Suprapubic skin (tissue), 4 donors: ENCODE measurements around the gene BTBD6. TPM values are rescaled to one million over a fixed set of nuclear protein-coding genes. Genes with fewer than 3 reads are reported as not detected.

ENCODE experiments used
- DNase-seq, 2 donors: peaks; one replicate each; pipeline ENCODE4 v3.0.0-alpha.2; 2019; ENCODE audit warnings: low spot score in 2 of 2
- H3K27ac ChIP-seq: fragments of 200-600 bp; sonication (generic); one replicate; pipeline ENCODE4 v1.5.1; 2019
- H3K27me3 ChIP-seq: fragments of 200-600 bp; sonication (generic); one replicate; pipeline ENCODE4 v1.5.1; 2019
- H3K36me3 ChIP-seq: fragments of 200-600 bp; sonication (generic); one replicate; pipeline ENCODE4 v1.5.1; 2019
- H3K4me1 ChIP-seq: fragments of 200-600 bp; sonication (generic); one replicate; pipeline ENCODE4 v1.5.1; 2019
- H3K4me3 ChIP-seq: fragments of 200-600 bp; sonication (generic); one replicate; pipeline ENCODE4 v1.5.1; 2019; ENCODE audit warnings: mild to moderate bottlenecking
- H3K9me3 ChIP-seq: fragments of 200-600 bp; sonication (generic); one replicate; pipeline ENCODE4 v1.5.1; 2019
- CTCF ChIP-seq, 2 donors: fragments of 200-600 bp in 1 of 2; fragments of 450-650 bp in 1 of 2; sonication (generic) in 1 of 2; IDR thresholded peaks; one replicate each; pipeline ENCODE4 v1.5.1; 2016 to 2019; ENCODE audit warnings: antibody characterized with exemption in 2 of 2, mild to moderate bottlenecking in 1 of 2, moderate library complexity in 1 of 2
- EP300 ChIP-seq: sonication (generic); formaldehyde crosslinking; IDR thresholded peaks from one replicate; pipeline ENCODE4 v1.6.1; 2017; ENCODE audit warnings: antibody characterized with exemption
- POLR2A ChIP-seq, 2 donors: fragments of 450-650 bp; IDR thresholded peaks; one replicate each; pipeline ENCODE4 v1.6.1; 2017; ENCODE audit warnings: antibody characterized with exemption in 2 of 2, mild to moderate bottlenecking in 2 of 2, moderate library complexity in 2 of 2
- POLR2AphosphoS5 ChIP-seq, 3 donors: sonication (generic); formaldehyde crosslinking; IDR thresholded peaks; one replicate each; pipeline ENCODE4 v1.6.1; 2017; ENCODE audit warnings: antibody characterized with exemption in 3 of 3
- WGBS: methylation state at CpG from one replicate; pipeline ENCODE4 v1.1.5; 2018; 5-methylcytosine and 5-hydroxymethylcytosine counted together
- total RNA-seq, 4 donors: library from RNA; depleted of rRNA; stranded (reverse); fragments of >200 nt; gene quantifications; one replicate each; pipeline ENCODE4 v1.1.0, GENCODE V29; 2016

The BTBD6 gene
- total RNA-seq, 4 donors from 2014 or later = 38.9 to 63.7 (median 58.6) TPM

- peaks cover 18% of the 10 kb centered on the region for H3K4me1 ChIP-seq
- DNase-seq = no peak
- H3K36me3 ChIP-seq = peaks cover 41% of the 10 kb centered on the region
- H3K9me3 ChIP-seq = no peaks in the 10 kb centered on the region
- TF ChIP-seq POLR2AphosphoS5 (IDR thresholded peaks at IDR 0.05) (no peak), EP300 (no peak)
- H3K27ac ChIP-seq = no peak overlapping the region
- H3K27me3 ChIP-seq = no peaks in the 10 kb centered on the region
- H3K4me3 ChIP-seq = no peak overlapping the region
- 90% methylated on average over 13 of the region's 16 CpGs for WGBS
These were observed 1.7 kb downstream of the BTBD6 start for GRCh38 chr14:105250008-105250366.

- H3K27me3 ChIP-seq = no peaks in the 10 kb centered on the region
- peaks cover 48% of the 10 kb centered on the region for H3K36me3 ChIP-seq
- peaks cover 18% of the 10 kb centered on the region for H3K4me1 ChIP-seq
- TF ChIP-seq CTCF (IDR thresholded peaks at IDR 0.05) (no peak), POLR2AphosphoS5 (IDR thresholded peaks at IDR 0.05) (no peak), POLR2A (IDR thresholded peaks at IDR 0.05) (no peak), EP300 (no peak)
- no peak overlapping the region for H3K4me3 ChIP-seq
- 69% methylated on average over 2 of the region's 4 CpGs for WGBS
- no peak for DNase-seq
- no peak overlapping the region for H3K27ac ChIP-seq
- no peaks in the 10 kb centered on the region for H3K9me3 ChIP-seq
These were observed 2.7 kb downstream of the BTBD6 start for GRCh38 chr14:105250986-105251385.

- H3K36me3 ChIP-seq = peaks cover 54% of the 10 kb centered on the region
These were observed 3.6 kb downstream of the BTBD6 start for GRCh38 chr14:105251920-105252319.

GRCh38 chr14:105252552-105253328 is 4.4 kb downstream of the BTBD6 start:
- no peak overlapping the region for H3K27ac ChIP-seq
- H3K27me3 ChIP-seq = no peaks in the 10 kb centered on the region
- no peaks in the 10 kb centered on the region for H3K9me3 ChIP-seq
- TF ChIP-seq POLR2AphosphoS5 (IDR thresholded peaks at IDR 0.05) = no peak
- no peak for TF ChIP-seq CTCF (IDR thresholded peaks at IDR 0.05)
- no peak for TF ChIP-seq POLR2A (IDR thresholded peaks at IDR 0.05)
- no peak for TF ChIP-seq EP300
- 81% methylated on average over 21 of the region's 21 CpGs for WGBS
- peaks cover 14% of the 10 kb centered on the region for H3K4me1 ChIP-seq
- peaks cover 54% of the 10 kb centered on the region for H3K36me3 ChIP-seq
- H3K4me3 ChIP-seq = no peak overlapping the region
- DNase-seq = no peak

More at GRCh38 chr14:105251920-105252319, 3.6 kb downstream of the BTBD6 start:
- no peak overlapping the region for H3K27ac ChIP-seq
- TF ChIP-seq EP300 (no peak), POLR2A (IDR thresholded peaks at IDR 0.05) (no peak), POLR2AphosphoS5 (IDR thresholded peaks at IDR 0.05) (no peak), CTCF (IDR thresholded peaks at IDR 0.05) (no peak)
- peaks cover 18% of the 10 kb centered on the region for H3K4me1 ChIP-seq
- DNase-seq = no peak
- H3K9me3 ChIP-seq = no peaks in the 10 kb centered on the region
- no peak overlapping the region for H3K4me3 ChIP-seq
- no peaks in the 10 kb centered on the region for H3K27me3 ChIP-seq
- 89% methylated on average over 6 of the region's 6 CpGs for WGBS

GRCh38 chr14:105253329-105253682 is 5.0 kb downstream of the BTBD6 start:
- Histone ChIP-seq H3K27ac (no peak overlapping the region), H3K27me3 (no peaks in the 10 kb centered on the region), H3K4me1 (peaks cover 9% of the 10 kb centered on the region), H3K36me3 (peaks cover 54% of the 10 kb centered on the region), H3K4me3 (no peak overlapping the region), H3K9me3 (no peaks in the 10 kb centered on the region)
- WGBS = 87% methylated on average over 5 of the region's 9 CpGs
- DNase-seq = no peak
- TF ChIP-seq POLR2AphosphoS5 (IDR thresholded peaks at IDR 0.05) = no peak
- no peak for TF ChIP-seq CTCF (IDR thresholded peaks at IDR 0.05)
- TF ChIP-seq POLR2A (IDR thresholded peaks at IDR 0.05) = no peak
- no peak for TF ChIP-seq EP300
